ENCODE results near the gene RANBP1.

DNA sequence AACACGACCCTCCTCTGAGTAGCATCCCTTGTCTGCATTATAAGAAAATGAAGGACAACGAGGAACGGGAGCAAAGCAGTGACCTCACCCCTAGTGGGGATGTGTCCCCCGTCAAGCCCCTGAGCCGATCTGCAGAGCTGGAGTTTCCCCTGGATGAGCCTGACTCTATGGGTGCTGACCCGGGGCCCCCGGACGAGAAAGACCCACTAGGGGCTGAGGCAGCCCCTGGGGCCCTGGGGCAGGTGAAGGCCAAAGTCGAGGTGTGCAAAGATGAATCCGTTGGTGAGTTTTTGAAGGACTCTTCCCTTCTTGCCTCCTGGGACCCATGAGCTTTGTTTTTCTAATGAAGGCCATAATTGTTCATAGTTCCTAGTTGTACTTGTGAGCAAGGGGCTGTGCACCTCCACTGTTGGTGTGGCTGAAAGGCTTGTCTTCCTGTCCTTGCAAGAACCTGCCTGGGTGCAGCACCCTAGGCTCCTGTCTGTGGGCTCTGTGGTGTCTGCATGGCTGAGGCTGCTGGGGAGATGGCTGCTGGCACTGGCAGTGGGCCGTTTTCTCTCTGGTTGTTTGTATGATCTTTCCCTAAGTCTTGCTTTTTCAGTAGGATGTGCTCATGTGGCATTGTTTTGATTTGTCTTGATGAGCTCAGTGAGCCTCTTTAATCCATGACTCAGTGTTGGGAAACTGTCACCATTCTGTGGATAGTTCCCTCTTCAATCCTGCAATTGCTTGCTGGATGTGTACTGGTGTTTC is 25.8 kb upstream of the RANBP1 start:
- no peak for TF ChIP-seq FOXA3 (CRISPR knock-in tag; conservative IDR thresholded peaks at IDR 0.05 in 1 of 2, IDR thresholded peaks at IDR 0.05 in 1 of 2)
- no peak for TF ChIP-seq CHD2 (IDR thresholded peaks at IDR 0.05; ENCODE audit: low read depth, low read length)

Data from K562 (cell line).